ENCODE results near the gene AK9. TPM values are rescaled to one million over a fixed set of nuclear protein-coding genes. Genes with fewer than 3 reads are reported as not detected.
A peak's percentile ranks its signal among the peaks of the same experiment; 100 is the strongest.

Gene AK9
- total and polyA plus RNA-seq, 9 of the 15 experiments (the other 6 are each of a cell fraction or from before 2014, with no cell fraction given) = 0.59 to 1.9 (median 1.2) TPM

DNA sequence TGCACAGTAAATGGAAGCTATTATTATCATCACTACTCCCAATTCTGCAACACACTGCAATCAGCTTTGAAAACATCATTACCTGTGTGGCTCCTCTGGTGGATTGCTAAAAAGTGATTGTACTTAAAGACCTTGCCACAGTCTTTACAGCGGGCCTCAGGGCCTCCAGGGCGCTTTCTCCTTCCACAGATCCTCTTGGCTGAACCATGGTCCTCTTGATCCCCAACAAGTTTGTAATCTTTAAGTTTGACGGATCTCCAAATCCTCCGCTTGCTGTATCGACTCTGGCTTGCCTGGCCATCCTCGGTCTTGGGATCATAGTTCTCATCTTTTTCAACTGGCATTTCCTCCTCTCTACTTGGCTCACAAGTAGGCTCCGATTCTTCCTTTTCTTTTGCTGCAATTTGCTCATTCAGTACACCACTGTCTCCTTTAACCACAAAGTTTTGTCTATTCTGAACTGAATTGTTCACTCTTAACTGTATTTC, 210.0 kb downstream of the AK9 start:
- FAIRE-seq = no peak
- peak overlapping the region in 1 of 2 experiments; percentile 49; a peak in 1 of 4 replicates for H3K9ac ChIP-seq (ENCODE audit: insufficient read depth in 1 of 2, low read depth in 2 of 2, low read length in 2 of 2)
- DNase-seq (ENCODE audit: extremely low read depth in 1 of 4, low spot score in 3 of 4) = no peak
- no peak overlapping the region for H3K27ac ChIP-seq (ENCODE audit: extremely low read depth, low read depth, low read length)
- H3K79me2 ChIP-seq (ENCODE audit: control insufficient read depth, insufficient read depth, low read length) = peaks cover 66% of the 10 kb centered on the region
- no peak for ATAC-seq
- POLR2A ChIA-PET = interaction anchor here (0.6 to 1.6 kb wide), 4 partner anchors 10 to 21 kb away, joined by 3 to 4 read pairs (median 4); no protein-coding TSS in a partner anchor
- TF ChIP-seq MEIS2 (IDR thresholded peaks at IDR 0.05; ENCODE audit: partially characterized antibody) (no peak), CEBPG (CRISPR knock-in tag; IDR thresholded peaks at IDR 0.05) (0 out of 2 replicates have a peak, but pooled peaks have one; percentile 26), CEBPG (tag; conservative IDR thresholded peaks at IDR 0.05 in 1 of 2, IDR thresholded peaks at IDR 0.05 in 1 of 2) (no peak)
- 78% methylated on average over 7 of the region's 7 CpGs for WGBS (ENCODE audit: insufficient coverage, low coverage, missing lambda C conversion rate)
- H3K36me3 ChIP-seq (ENCODE audit: control insufficient read depth, insufficient read depth, low read length) = peaks cover 52% of the 10 kb centered on the region
- no peaks in the 10 kb centered on the region for H3K9me3 ChIP-seq (replicated peaks; ENCODE audit: control insufficient read depth, insufficient read depth, low read depth, low read length)
- TSS peak; percentile 46 for BruUV-seq (replicated peaks)
- in situ Hi-C loops (cut with MboI) = no loop called here
- no peak overlapping the region for H2AFZ ChIP-seq (ENCODE audit: low read depth, low read length)
- H3K4me2 ChIP-seq (ENCODE audit: insufficient read depth, low read length) = peak overlapping the region; percentile 50; the same call in 1 of the 2 replicates
- H3K4me3 ChIP-seq = peak overlapping the region; percentile 20; the same call in 1 of the 2 replicates
- H3K4me1 ChIP-seq (replicated peaks in 1 of 2; ENCODE audit: control insufficient read depth in 2 of 2, insufficient read depth in 2 of 2, low read length in 2 of 2) = peaks cover 26 to 34% of the 10 kb centered on the region in 2 experiments
- CTCF ChIA-PET (ENCODE audit: low intra/inter-chr PET ratio) = no interaction called here
- H3K9me1 ChIP-seq (ENCODE audit: control insufficient read depth, insufficient read depth, low read length) = no peaks in the 10 kb centered on the region
- no peaks in the 10 kb centered on the region for H3K27me3 ChIP-seq (ENCODE audit: control insufficient read depth in 2 of 2, insufficient read depth in 2 of 2, low read length in 2 of 2)
- intact Hi-C loops (cut with micrococcal nuclease) = no loop called here
- 0 out of 2 replicates have a peak, but pooled peaks cover 3% of the 10 kb centered on the region for H4K20me1 ChIP-seq (replicated peaks; ENCODE audit: control insufficient read depth, insufficient read depth, low read length)

DNA sequence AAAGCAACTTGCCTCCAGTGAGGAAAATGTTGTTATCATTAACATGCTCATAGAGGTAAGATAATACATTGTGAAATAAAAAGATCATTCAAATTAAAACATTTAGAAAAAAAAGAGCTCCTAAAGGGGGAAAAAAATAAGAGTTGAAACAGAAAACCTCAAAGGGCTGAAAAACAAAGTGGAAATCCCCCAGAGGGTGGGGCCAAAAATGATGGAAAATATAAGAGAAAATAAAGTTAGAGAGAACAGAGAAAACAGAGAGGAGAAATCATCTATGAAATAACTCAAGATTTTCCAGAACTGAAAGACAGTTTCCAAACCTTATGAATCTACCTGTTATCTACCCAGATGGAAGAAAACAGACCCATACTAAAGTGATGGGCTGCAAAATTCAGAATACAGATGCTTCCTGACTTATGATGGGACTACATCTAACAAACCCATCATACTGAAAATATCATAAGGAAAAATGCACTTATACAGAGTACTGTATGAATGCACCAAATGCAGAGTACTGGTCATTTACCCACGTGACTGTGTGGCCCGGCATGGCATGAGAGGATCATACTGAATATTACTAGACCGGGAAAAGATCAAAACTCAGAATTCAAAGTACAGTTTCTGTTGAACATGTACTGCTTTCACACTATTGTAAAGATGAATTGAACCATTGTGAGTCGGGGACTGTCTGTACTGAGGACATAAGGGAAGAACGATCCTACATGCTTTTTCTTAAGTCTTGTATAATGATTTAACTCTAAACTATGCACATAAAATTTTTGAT, 212.0 kb downstream of the AK9 start:
- Histone ChIP-seq H4K20me1 (replicated peaks; ENCODE audit: control insufficient read depth, insufficient read depth, low read length) (0 out of 2 replicates have a peak, but pooled peaks cover 3% of the 10 kb centered on the region), H3K36me3 (ENCODE audit: control insufficient read depth, insufficient read depth, low read length) (peaks cover 70% of the 10 kb centered on the region), H3K4me3 (no peak overlapping the region), H3K9ac (ENCODE audit: insufficient read depth in 1 of 2, low read depth in 2 of 2, low read length in 2 of 2) (no peak overlapping the region), H2AFZ (ENCODE audit: low read depth, low read length) (no peak overlapping the region), H3K79me2 (ENCODE audit: control insufficient read depth, insufficient read depth, low read length) (peaks cover 66% of the 10 kb centered on the region), H3K27ac (ENCODE audit: extremely low read depth, low read depth, low read length) (no peak overlapping the region), H3K27me3 (ENCODE audit: control insufficient read depth in 2 of 2, insufficient read depth in 2 of 2, low read length in 2 of 2) (no peaks in the 10 kb centered on the region), H3K4me1 (replicated peaks in 1 of 2; ENCODE audit: control insufficient read depth in 2 of 2, insufficient read depth in 2 of 2, low read length in 2 of 2) (peaks cover 26 to 34% of the 10 kb centered on the region in 2 experiments), H3K9me3 (replicated peaks; ENCODE audit: control insufficient read depth, insufficient read depth, low read depth, low read length) (no peaks in the 10 kb centered on the region), H3K9me1 (ENCODE audit: control insufficient read depth, insufficient read depth, low read length) (no peaks in the 10 kb centered on the region), H3K4me2 (ENCODE audit: insufficient read depth, low read length) (peak overlapping the region; percentile 64)
- WGBS (ENCODE audit: insufficient coverage, low coverage, missing lambda C conversion rate) = 38% methylated on average over 5 of the region's 5 CpGs
- TF ChIP-seq USF2 (CRISPR knock-in tag; IDR thresholded peaks at IDR 0.05) (0 out of 2 replicates have a peak, but pooled peaks have one; percentile 23), ZNF232 (CRISPR knock-in tag; IDR thresholded peaks at IDR 0.05) (no peak), HNRNPL (IDR thresholded peaks at IDR 0.05; ENCODE audit: low read depth, low read length) (no peak), POLR2AphosphoS5 (IDR thresholded peaks at IDR 0.05; ENCODE audit: control insufficient read depth, insufficient read depth, low read depth, low read length) (no peak), RAD51 (IDR thresholded peaks at IDR 0.05; ENCODE audit: borderline replicate concordance, low read depth) (0 out of 2 replicates have a peak, but pooled peaks have one; percentile 14), SMARCA4 (IDR thresholded peaks at IDR 0.05) (no peak), CGGBP1 (CRISPR knock-in tag; IDR thresholded peaks at IDR 0.05) (no peak), ZBTB7A (IDR thresholded peaks at IDR 0.05; ENCODE audit: borderline replicate concordance, control insufficient read depth, low read depth, low read length) (no peak), ZNF75A (CRISPR knock-in tag; IDR thresholded peaks at IDR 0.05) (no peak), CHD2 (IDR thresholded peaks at IDR 0.05; ENCODE audit: low read depth, low read length) (no peak)
- ChIA-PET POLR2A (interaction anchor here (0.6 to 1.1 kb wide), 3 partner anchors 10 to 38 kb away, joined by 3 to 4 read pairs (median 3); no protein-coding TSS in a partner anchor), CTCF (ENCODE audit: low intra/inter-chr PET ratio) (no interaction called here)
- in situ Hi-C loops (cut with MboI) (no loop called here), intact Hi-C loops (cut with micrococcal nuclease) (no loop called here)
- ATAC-seq = no peak
- peak; percentile 11 for FAIRE-seq
- no peak for DNase-seq (ENCODE audit: extremely low read depth in 1 of 4, low spot score in 3 of 4)
- BruUV-seq (replicated peaks) = no TSS peak

Data from K562 (cell line).